GM18867 (cell line): ENCODE results near the gene SH2B2.
"Not testable (repeated sequence)": the region's sequence is repeated elsewhere in the genome, so short reads cannot be mapped to it uniquely, and the experiment has no call there.

Experiments
- ATAC-seq: cut with Tn5 transposase; IDR thresholded peaks from one replicate; pipeline ENCODE4 v1.9.1; 2021; ENCODE audit warnings: mild to moderate bottlenecking, moderate library complexity; ENCODE audit not compliant: unreplicated experiment

SH2B2 gene

DNA sequence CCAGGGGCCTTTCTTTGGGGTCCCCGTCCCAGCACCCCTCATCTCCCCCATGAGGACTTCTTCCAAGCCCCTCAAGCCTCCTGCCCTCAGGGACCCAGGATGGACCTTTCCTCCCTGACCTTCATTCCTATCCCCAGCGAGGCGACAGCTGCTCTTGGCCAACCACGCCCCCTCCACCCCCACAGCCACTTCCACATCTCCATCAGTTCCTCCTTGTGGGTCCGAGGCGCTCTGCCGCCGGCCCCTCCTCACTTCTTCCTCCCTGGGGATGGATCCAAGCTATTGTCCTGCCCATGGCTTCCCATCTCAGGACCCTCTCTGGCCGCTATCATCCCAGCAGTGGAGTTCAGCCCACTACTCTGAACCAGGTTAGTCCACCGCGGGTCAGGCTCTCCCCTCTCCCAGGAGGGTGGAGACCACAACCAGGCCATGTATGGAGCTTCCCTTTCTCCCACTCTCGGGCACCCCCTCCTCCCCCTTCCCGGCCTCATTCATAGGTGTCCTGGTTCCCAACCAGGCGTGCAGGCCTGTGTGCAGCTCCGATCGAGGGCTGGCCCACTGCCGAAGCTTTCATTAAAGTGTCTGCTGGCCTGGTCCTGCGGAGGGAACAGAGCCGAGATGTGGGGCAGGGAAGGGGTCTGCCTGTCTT lies 1.7 kb upstream of the SH2B2 start:
- ATAC-seq, result no peak

DNA sequence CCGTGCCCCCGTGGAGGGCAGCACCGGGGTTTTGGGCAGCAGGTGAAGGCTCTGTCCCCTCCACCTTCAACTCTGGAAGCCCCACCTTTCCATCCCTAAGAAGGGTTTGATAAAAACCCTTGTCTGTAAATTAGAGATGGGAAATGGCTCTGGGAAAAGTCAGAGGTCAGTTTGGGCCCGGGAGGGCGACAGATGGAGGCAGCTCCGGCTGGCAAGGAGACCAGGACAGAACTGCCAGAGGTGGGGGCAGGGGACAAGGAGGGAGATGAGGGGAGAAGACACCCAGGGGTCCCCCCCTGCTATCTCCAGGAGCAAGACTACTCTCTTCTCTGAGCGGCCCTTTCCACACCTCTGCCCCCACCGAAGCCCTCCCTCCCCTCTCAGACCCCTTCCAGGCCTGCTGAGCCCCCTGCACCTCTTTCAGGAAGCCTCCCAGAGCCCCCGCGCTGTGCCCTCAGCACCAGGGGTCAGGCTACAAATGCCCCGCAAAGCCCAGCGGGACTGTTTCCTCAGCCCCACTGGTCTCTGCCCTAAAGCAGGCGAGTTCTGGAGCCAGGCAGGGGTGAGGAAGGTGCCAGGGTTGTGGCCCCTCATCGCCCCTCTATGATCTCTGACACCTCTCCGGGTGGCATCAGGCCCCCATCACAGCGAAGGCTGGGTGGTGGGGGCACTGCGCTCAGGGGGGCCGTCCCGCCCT lies 980 bp upstream of the SH2B2 start:
- ATAC-seq, result no peak

DNA sequence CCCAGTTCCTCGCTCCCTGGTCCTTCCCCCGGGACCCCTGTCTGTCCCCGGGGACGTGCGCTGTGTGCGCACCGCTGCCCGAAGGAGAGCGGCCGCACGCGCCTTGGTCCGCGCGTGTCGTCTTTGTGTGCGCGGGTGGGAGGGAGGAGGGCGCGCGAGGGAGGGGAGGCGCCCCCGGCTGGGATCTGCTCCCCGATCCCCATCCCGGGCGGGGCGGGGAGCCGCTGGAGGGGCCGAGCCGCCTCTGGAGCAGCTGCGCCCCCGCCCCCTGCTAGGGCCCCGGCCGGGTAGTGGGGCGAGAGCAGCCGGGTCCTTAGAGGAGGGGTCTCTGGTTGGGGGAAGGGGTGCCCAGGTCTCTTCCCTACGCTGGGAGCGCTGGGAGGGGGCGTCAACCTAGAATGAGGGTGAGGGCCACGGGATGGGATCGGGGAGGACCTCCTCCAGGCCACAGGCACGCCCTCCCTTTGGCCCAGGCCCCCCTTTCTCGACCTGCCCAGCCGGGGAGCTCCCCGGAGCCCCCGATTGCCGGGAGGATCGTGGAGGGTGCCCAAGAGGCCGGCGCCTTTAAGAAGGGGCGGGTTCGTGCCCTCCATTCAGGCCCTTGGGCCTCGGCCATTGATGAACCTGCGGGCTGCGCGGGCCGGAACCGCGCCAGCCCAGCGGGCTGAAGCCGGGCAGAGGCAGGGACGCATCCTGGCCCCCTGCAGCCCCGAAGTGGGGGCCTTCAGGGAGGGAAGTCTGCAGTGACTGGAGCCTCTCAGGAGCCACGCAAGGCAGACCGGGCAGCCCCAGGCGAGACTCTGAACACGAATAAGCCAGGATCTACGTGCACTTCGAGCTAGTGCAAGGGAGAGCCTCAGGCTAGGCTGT lies 678 bp downstream of the SH2B2 start:
- peak; percentile 32 for ATAC-seq

DNA sequence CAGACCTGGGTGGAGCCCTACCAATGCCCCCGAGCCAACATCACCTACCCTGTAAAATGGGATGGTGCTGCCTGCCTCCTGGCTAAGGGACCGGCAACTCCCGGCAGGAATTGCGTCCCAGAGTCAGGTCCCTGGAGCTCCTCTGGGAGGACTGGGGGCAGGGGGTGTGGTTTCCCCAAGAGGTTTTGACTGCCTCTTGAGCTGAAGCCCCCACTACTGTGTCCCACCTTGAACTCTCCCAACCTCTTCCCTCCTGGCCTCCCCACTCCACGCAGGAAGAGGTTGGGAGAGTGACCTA lies 1.3 kb downstream of the SH2B2 start:
- no peak for ATAC-seq

DNA sequence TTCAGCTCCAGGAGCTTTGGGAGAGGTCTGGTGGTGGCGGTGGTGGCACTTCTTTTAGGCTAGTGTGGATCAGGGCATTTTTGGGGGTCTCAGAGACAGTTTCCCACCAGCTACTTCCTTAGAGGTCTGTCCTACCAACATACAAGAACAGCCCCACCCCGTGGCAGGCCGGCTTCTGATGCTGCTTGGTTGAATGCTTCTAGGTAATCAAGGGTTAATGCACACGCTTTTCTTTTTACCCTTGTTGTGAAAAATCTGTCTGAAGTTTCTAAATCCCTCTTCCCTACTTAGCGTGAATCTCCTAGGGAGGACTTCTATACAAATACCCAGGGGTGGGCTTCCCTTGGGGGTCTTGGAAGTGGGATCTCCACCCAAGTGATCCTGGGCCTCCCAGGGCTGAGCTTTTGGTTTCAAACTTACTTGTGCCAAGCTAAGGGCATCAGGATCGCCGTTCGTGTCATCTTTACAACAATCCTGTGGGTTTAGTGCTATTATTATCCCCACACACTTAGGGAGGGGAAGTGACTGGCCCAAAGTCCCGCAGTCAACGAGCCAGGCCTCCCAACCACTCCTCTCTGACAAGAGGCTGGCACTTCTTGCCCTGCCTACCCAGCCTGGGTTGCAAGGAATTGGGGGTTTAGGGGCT lies 1.7 kb downstream of the SH2B2 start:
- no peak for ATAC-seq

DNA sequence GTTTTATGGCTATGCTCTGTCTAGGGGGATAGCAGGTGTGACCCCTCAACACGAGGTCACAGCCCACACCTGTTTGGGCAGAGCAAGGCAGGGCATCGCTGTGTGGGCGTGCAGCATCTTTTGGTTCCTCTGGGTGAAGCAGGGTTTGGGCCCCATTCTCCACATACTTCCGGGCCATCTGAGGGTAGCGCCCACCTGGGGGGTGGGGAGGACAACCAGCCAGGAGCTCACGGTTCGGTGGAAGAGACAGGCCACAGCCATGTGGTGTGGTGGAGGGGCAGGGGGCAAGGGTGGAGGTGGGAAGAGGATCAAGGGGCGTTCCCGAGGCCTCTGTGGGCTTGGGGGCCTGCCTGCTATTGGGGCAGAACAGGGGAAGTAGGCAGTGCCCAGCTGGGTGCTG lies 2.4 kb downstream of the SH2B2 start:
- no peak for ATAC-seq

DNA sequence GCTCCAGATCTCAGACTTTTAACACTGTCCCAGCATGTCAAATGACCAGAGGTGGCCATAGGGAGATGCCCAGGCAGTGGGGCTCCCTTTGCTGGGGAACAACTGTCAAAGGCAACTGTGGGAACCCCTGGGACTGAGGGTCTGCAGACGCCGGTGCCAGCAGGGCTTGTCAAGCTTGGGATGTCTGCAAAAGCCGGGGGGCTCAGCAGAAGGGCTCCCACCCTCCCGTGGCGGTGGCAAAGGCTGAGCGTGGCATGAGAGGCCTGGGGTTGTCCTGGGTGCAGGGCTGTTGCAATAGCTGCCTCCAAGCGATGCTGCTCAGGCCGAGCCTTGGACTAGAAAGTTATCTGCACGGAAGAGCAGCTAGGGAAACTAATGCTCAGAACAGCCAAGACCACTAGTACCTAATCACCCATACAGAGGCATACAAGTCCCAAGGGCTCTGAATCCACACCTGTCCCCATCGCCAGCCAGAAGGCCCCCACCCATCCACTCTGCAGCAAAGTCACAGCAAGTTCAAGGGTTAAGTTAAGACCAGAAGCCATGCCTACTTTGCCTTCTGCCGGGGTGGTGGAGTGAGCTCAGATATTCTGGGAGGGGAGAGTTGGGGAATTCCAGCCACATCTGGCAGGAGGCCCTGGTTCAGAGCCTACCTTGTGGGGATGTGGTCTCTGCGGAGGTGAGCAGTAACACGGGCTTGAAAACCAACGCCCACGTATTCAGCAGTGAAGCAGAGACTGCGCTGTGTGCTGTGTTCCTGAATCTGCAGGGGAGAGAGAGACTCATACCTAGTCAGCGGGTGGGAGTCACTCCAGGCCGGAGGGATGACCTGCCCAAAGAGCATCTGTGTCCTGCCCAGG lies 4.6 kb downstream of the SH2B2 start:
- ATAC-seq, result peak; percentile 37

DNA sequence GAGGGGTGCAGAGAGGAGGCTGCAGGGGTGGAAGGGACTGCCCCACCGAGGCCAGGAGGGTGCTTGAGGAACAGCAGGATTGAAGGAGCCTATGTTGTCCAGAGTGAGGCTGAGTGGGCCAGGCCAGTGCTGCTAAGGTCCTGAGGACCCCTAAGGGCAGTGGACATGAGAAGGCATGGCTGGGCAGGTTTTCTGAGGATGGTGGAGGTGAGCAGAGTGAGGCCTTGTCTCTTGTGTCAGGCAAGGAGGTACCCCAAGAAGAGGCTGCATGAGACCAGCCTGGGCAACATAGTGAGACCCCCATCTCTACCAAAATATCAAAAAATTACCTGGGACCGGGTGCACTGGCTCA lies 5.2 kb downstream of the SH2B2 start:
- no peak for ATAC-seq

DNA sequence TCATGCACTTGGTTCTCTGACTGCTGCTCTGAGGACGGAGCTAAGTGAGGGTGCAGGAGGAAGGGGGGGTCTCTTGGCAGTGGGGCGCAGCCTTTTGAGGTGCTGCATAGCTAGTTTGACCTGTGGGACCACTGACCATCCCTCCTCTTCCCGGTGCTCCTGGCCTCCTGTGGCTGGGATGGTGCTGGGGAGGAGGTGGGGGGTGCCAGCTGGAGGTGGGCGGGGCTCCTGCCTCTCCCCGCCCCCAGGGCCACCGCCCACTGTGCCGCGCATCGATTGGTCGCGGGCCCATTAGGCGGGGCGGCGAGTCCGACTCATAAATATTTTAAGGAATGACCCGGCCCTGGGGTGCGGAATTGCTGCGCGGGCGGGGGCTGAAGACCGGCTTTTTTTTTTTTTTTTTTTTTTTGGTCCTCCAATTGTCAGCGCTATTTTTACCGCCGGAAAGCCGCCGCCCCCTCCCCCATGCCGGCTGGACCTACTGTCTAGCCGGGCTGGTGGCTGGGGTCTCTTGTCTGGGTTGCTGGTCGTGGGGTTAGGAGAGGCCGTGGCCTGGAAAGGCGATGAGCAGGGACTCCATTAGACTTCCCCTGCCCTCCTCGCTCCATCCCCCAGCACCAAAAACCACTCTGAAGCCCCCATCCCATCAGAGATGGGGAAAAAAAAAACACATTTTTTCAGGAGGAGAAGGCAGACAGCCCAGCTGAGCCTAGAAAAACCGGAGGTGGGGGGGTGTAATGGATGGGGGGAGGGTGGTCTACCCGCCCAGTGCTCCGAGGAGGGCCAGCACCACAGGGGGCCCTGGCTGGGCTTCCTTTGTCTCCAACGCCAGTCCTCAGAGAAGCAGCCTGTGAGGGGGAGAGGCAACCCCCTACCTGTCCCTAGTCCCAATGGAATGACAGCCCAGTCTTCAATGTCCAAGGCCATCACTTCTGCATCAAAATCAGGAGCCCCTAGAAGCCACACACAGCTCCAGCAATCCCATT lies 6.4 kb downstream of the SH2B2 start:
- no peak for ATAC-seq

DNA sequence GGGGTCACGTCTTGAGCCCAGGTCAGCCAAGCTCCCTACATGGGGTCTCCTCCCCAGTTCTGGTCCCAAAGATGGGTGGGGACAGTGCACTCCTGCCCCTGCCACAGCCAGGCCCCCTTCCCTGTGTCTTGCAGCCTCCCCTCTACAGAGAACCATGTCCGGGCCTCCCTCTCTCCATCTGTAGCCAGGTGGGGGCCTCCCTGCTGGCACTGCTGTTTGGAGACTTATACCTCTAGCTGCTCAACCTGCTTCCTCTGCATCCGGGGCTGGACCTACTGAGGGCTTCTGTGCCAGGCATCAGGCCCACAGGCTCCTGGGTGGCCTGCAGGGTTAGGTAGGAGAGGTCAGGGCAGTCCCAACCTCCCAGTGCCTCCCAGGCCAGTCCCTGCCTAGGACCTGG lies 7.9 kb downstream of the SH2B2 start:
- no peak for ATAC-seq

DNA sequence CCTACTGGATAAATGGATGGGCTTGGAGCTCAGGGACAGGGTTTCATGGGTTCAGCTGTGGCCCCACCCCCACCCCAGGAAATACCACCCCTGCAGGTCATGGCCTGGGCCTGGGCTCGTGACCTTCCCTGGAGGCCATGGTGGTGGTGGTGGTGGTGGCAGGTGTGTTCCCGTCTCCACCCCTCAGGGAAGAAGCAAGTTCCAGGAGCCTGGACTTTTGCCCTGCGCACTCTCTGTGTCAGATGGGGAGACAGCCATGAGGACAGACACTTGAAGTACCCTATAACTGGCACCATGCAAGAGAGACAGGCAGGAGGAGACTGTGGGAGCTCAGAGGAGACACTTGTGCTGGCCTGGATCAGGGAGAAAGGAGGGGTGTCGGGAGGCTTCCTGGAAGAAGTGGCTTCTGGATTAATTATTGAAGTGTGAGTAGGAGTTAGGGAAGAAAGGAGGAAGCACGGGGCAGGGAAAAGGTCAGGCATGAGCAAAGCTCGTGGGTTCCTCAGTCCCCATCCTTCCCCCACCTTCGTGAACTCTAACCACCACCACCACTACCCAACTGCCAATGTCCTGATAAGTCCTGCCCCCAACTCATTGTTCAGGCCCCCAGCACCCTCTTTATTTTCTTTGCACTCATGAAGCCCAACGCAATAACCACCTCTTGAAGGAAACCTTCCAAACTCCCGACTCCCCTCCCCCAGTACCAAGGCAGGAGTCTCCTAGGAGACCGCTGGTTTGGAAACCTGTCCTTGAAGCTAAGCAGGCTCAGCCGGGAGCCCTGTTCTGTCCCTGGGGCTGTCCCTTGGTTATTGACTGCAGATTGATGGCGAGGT lies 8.9 kb downstream of the SH2B2 start:
- no peak for ATAC-seq

DNA sequence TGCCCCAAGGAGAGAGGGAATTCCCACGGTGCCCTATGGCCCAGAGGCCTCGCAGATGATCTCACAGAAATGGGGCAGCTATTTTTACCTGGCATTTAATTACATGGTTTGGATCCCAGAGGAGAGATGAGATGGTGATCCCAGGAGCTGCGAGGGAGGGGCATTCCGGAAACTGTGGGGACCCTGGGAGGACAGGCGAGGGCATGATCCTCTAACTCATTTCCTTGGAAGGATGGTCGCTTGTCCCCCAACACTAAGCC lies 9.4 kb downstream of the SH2B2 start:
- ATAC-seq, result no peak

DNA sequence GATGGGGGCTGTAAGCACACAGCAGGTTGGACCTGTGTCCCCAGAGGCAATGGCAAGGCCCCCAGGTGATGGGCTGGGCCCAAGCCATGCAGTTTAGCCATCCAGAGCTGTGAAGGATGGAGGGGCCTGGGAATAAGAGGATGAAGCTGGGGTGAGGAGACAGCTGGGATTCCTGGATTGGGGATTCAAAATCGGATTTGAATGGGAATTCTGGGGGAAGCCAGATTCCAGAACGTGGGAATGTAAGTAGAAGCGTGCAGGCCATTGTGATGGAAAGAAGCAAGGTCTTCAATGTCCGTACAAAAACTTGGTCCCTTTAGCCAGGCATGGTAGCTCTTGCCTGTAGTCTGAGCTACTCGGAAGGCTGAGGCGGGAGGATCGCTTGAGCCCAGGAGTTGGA lies 9.8 kb downstream of the SH2B2 start:
- no peak for ATAC-seq

DNA sequence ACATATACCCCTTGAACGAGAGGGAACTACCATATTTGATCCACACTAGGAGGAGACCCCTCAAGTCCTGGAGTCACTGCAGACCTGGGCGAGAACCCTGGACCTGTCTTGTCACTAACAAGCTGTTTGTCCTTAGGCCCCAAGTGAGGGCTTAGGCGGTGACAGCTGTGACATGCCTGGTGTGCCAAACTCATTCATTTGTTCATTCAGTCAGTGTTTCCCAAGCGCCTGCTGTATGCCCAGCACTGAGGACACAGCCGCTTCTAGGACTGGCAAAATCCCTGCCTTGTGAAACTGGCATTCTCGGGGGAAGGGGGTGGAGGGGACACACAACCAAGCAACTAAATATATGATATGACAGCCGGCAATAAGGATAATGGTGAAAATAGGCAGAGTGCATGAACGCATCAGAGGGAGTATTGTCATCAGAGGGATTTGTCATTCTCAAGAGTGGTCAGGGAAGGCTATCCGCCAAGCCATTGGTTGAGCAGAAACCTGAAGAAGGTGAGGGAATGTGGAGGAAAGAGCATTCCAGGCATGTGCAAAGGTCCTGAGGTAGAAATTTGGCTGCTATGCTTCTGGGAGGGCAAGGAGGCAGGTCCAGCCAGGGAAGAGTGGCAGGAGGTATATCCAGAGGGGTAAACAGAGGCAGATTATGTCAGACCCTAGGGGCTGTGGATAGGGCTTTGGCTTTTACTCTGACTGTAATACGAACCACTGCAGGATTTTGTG lies 11.0 kb downstream of the SH2B2 start:
- no peak for ATAC-seq

DNA sequence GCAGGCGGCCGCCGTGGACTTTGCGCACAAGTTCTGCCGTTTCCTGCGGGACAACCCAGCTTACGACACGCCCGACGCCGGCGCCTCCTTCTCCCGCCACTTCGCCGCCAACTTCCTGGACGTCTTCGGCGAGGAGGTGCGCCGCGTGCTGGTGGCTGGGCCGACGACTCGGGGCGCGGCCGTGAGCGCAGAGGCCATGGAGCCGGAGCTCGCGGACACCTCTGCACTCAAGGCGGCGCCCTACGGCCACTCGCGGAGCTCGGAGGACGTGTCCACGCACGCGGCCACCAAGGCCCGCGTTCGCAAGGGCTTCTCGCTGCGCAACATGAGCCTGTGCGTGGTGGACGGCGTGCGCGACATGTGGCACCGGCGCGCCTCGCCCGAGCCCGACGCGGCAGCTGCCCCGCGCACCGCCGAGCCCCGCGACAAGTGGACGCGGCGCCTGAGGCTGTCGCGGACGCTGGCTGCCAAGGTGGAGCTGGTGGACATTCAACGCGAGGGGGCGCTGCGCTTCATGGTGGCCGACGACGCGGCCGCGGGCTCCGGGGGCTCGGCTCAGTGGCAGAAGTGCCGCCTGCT lies 14.1 kb downstream of the SH2B2 start:
- ATAC-seq, result no peak

DNA sequence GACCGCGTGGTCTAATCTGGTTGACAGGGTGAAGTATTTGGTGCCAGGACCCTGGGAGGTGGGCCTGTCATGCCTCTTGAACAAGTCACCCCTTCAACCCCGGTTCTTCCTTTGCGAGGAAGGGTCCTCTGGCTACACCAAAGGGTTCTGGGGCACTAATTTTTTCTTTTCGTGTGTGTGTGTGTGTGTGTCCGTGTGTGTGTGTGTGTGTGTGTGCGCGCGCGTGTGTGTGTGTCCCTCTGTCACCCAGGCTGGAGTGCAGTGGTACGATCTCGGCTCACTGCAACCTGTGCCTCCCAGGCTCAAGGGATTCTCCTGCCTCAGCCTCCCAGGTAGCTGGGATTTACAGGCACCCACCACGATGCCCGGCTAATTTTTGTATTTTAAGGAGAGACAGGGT lies 14.7 kb downstream of the SH2B2 start:
- not testable (repeated sequence) for ATAC-seq

DNA sequence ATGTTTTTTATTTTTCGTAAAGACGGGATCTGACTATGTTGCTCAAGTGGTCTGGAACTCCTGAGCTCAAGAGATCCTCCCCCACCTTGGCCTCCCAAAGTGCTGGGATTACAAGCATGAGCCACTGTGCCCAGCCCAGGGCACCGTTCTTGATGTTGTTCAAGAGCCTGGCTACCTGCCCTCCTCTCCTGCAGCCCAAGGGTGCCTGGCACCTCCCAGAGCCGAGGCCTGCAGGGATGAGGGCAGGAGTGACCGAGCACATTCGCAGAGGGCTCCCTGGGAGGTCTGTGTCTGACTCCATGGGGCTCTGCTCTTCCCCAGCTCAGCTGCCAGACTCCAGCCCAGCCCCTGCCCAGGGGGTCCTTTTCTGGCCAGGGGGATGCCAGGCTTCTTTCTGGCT lies 15.4 kb downstream of the SH2B2 start:
- ATAC-seq, result no peak
